Skeletal muscle cell (primary cell): ENCODE data around the gene THRB.
"Not testable (repeated sequence)": the region's sequence is repeated elsewhere in the genome, so short reads cannot be mapped to it uniquely, and the experiment has no call there.

ENCODE experiments used
- DNase-seq: peaks from one replicate; pipeline ENCODE4 v3.0.0-alpha.2; 2010; ENCODE audit warnings: low read depth
- H3K4me3 ChIP-seq: 2 replicates; pipeline ENCODE4 v1.5.1; 2011; ENCODE audit warnings: low read depth, mild to moderate bottlenecking, control low read depth, low read length, moderate library complexity

The THRB gene

DNA sequence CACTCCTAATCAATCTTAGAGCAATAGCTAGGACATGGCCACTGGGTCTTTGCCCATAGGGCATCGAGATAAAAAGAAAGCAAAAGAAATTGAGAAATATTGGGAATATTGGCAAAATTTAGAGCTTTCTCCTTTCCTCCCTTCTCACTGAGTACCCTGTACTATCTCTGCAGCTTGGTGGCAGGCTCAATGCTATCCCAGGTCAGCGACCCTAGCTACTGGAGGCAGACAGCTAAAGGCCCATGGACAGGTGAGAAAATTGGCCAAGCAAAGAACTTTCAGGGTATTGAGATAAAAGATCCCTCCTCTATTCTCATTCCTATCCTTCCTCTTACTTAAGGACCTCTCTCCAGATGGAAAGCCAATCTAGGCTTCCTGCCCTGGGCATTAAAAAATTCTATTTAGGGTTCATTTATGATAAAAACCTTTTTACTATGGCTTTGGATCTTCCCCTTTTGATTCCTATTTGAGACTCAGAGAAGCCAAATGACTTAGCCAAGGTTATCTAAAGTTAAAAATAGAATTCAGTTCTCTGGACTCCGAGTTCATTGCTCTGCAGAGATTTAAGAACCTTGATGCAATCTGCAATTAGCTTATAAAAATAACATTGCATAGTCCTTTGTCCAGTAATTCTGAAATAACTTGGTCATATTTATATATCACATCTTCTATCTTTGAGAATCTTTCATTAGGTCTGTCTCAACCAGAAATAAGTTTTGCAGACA lies 75.4 kb downstream of the THRB start:
- H3K4me3 ChIP-seq, result no peak overlapping the region
- DNase-seq, result no peak

DNA sequence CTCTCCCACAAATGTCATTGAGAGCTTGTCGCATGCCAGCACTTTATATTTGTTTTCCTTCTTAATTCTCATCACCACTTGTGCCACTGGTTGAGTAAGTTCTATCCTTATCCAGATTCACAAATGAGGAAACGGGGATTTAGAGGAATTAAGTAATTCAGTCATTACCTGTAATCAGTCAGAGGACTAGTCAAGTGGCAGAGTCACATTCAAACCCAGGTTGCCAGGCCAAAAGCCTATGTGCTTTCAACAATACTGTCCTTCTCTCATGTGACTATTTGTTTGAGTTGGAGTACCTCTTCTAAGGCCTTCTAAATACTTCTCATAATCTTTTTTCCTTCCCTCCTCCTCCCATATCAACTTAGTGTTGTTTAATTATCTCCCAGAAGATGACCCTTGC lies 76.9 kb downstream of the THRB start:
- no peak for DNase-seq
- no peak overlapping the region for H3K4me3 ChIP-seq

- DNase-seq, result no peak
- no peak overlapping the region for H3K4me3 ChIP-seq
These were observed 78.4 kb downstream of the THRB start for GRCh38 chr3:24416224-24416623.

DNA sequence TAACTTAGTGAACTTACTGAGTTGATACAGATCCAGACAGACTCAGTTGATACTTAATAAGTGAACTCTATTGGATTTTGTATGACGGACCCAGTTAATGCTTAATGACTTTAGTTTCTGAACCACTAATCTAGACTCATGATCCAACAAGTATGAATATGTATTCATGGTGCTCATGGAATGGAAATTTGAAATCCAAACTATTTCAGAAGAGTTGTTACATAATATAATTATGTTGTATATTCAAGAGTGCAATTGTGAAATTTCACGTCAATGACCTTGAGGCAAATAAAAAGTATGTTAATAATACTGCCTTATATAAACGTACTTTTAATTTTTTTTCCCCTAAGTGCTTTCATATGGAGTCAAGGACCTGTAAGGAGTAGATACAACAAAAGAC lies 78.8 kb downstream of the THRB start:
- no peak overlapping the region for H3K4me3 ChIP-seq
- DNase-seq, result no peak

DNA sequence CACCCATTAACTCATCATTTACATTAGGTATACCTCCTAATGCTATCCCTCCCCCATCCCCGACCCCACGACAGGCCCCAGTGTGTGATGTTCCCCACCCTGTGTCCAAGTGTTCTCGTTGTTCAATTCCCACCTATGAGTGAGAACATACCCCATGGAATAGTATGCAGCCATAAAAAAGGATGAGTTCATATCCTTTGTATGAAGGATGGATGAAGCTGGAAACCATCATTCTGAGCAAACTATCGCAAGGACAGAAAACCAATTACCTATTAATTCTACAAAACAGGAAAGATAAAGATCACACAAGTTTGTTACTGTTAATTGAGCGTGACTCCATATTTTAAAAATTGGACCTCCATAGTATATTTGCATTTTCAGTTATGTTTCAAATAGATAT lies 81.0 kb downstream of the THRB start:
- not testable (repeated sequence) for H3K4me3 ChIP-seq, DNase-seq

DNA sequence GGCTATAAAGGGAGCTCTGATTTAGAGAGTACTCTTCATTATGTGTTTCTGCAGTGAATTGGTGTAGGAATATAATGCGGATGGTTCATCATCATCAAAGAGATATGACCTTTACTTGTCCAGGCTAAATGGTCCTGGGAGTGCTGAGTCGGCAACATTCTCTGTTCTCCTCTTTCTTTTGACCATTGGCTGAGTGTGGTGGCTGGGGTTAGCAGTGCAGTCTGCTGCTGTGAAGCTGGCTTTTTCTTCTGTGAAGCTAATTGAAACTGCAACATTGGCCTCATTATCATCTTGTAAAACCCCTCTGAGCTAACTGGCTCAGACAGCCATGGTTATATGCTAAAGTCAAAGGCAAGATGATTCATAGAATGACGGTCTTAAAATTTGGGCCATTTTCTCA lies 83.8 kb downstream of the THRB start:
- no peak overlapping the region for H3K4me3 ChIP-seq
- no peak for DNase-seq

GRCh38 chr3:24407980-24408680 lies 86.5 kb downstream of the THRB start:
- H3K4me3 ChIP-seq, result no peak overlapping the region
- no peak for DNase-seq

- DNase-seq, result no peak
- H3K4me3 ChIP-seq, result no peak overlapping the region
These were observed 87.8 kb downstream of the THRB start for GRCh38 chr3:24406900-24407299.

DNA sequence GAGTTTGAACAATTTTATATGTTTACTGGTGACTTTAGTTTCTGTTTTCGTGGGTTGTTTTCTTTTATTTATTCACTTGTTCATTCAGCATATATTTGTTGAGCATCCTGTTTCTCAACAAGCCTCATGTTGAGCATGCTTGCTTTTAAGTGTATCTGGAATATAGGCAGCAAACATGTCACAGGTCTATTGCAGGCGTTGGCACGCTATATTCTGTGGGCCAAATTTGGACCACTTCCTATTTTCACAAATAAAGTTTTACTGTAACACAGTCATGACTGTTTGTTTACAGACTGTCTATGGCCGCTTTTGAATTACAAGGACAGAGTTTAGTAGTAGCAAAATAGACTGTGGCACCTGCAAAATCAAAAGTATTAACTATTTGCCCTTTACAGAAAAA lies 89.6 kb downstream of the THRB start:
- DNase-seq, result no peak
- H3K4me3 ChIP-seq, result no peak overlapping the region

- no peak for DNase-seq
- no peak overlapping the region for H3K4me3 ChIP-seq
These were observed 92.9 kb downstream of the THRB start for GRCh38 chr3:24401811-24402185.

DNA sequence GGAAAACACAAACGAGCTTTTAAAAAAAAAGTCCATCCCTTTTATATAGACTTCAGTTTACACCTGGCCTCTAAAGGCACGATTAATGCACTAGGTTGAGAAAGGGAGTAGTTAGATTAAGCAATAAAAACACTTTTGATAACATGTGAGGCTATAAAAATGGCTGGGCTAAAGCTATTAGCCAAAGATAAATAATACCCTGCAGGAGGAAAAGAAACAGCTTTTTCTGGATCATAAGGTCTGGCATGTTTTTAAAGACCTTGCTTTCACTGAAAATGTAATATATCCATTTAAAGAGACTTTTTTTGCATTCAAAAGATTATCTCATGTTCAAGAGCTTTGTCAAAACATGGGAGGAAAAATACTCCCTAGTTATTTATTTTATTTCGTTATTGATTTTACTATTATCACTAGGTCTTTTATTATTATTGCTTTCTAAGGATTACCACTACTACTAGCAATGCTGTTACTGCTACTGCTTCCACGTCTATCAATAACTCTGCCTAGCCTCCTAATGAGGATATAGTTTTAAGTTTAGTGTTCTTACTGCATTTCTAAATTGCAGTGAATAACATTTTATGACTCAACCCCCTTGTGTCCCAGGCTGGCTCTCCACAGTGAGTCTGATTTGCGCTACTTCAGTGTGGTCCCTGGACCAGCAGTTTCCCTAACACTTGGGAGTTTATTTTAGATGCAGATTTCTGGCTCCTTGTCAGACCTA lies 93.4 kb downstream of the THRB start:
- DNase-seq, result no peak
- H3K4me3 ChIP-seq, result no peak overlapping the region

GRCh38 chr3:24400450-24400849 lies 94.2 kb downstream of the THRB start:
- H3K4me3 ChIP-seq, result no peak overlapping the region
- no peak for DNase-seq

- DNase-seq, result no peak
- H3K4me3 ChIP-seq, result no peak overlapping the region
These were observed 94.6 kb downstream of the THRB start for GRCh38 chr3:24400015-24400414.

- no peak overlapping the region for H3K4me3 ChIP-seq
- no peak for DNase-seq
These were observed 95.0 kb downstream of the THRB start for GRCh38 chr3:24399614-24400013.

DNA sequence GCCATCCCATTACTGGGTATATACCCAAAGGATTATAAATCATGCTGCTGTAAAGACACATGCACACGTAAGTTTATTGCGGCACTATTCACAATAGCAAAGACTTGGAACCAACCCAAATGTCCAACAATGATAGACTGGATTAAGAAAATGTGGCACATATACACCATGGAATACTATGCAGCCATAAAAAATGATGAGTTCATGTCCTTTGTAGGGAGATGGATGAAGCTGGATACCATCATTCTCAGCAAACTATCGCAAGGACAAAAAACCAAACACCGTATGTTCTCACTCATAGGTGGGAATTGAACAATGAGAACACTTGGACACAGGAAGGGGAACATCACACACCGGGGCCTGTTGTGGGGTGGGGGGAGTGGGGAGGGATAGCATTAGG lies 95.9 kb downstream of the THRB start:
- DNase-seq, H3K4me3 ChIP-seq: not testable (repeated sequence)

DNA sequence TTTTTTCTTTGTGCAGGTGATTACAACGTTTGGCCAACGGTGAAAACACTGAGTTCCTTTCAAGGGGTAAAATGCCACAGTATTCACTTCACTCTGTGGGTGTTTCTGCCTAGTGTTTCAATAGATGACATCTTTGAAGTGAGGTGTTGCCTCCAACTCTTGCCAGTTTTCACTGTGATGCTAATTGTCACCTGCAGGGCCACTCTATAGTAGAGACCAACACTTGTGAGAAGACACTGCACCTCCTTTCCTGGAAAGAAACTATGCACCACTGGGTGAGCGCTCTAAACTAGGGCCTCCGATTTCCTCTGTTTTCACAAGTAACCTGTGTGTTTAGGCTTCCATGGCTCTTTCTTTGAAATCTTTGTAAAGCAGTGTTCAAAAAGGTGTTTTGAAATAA lies 98.3 kb downstream of the THRB start:
- DNase-seq, result no peak
- no peak overlapping the region for H3K4me3 ChIP-seq

GRCh38 chr3:24394754-24395153 lies 99.9 kb downstream of the THRB start:
- DNase-seq, result no peak
- no peak overlapping the region for H3K4me3 ChIP-seq

DNA sequence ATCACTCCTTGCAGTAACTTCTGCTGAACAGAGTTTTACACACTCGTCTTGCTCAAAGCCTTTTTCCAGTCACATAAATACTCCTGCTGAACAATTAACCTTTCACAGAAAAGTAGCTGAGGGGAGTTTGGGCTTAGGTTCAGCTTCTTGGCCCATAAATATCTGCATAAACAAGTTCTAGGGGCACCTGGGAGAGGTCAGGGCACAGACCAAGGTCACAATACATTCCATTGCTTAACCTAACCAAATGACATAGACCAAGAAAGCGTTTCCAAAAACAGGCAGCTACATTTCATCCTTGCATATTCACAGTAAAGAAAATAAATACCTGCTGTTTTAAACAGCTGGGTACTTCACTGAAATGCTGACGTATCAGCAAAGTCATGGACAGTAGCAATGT lies 101.3 kb downstream of the THRB start:
- no peak for DNase-seq

DNA sequence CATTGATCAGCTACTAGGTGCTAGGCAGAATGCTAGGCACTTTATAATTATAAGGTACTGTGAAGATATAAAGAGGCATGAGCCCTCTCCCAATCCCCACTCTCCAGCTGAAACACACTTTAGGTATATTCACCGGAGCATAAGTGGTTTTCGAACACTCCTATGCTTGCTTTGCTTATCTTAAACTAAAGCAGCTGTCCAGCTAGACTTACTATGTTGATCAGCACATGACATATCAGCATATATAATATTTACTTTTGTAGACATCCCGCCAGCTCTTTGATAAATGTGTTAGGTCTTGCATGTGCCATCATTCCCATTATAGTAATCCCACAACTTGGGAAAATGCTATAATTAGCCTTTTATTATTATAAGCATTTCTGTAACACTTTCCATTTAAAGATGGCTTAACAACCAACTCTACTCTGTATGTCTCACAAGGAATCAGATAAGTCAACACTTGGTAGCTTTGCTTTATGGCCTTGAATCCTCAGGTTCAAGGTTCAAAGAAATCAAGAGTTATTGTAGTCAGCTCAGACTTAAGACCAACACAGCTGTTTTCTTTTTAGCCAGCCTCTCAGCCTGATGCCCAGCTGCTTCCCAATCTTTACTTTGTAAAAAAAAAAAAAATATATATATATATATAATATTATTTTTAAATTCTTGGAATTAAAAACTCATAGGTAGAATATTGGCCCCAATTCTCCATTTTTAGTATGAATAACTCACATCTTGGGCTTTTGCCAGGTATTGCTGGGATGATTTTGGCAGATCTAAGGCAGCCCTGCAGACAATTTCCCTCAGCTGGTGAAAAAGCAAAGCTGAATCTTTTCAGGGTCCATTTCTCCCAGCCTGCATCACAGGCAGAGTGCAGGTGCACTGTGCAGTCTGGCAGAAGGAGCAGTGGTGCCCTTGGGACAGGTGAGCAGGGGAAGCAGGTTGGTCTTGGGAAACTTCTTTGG lies 104.2 kb downstream of the THRB start:
- no peak for DNase-seq
- H3K4me3 ChIP-seq, result no peak overlapping the region

More for the DNA sequence above, 101.3 kb downstream of the THRB start:
- H3K4me3 ChIP-seq, result no peak overlapping the region
